ENCODE measurements around the gene SCP2. TPM values are rescaled to one million over a fixed set of nuclear protein-coding genes. Genes with fewer than 3 reads are reported as not detected.

SCP2 gene
- total RNA-seq, 1 experiment from 2014 or later: 73.2 TPM

DNA sequence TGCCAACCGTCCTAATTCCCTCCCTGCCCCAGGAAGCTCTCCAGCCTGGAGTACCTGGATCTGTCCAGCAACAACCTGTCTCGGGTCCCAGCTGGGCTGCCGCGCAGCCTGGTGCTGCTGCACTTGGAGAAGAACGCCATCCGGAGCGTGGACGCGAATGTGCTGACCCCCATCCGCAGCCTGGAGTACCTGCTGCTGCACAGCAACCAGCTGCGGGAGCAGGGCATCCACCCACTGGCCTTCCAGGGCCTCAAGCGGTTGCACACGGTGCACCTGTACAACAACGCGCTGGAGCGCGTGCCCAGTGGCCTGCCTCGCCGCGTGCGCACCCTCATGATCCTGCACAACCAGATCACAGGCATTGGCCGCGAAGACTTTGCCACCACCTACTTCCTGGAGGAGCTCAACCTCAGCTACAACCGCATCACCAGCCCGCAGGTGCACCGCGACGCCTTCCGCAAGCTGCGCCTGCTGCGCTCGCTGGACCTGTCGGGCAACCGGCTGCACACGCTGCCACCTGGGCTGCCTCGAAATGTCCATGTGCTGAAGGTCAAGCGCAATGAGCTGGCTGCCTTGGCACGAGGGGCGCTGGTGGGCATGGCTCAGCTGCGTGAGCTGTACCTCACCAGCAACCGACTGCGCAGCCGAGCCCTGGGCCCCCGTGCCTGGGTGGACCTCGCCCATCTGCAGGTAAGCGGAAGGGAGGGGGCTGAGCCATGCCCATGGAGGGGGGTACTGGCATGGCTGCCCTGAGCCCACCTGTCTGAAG lies 151.4 kb downstream of the SCP2 start:
- ChIA-PET POLR2A (ENCODE audit: low non-redundant PET) (interaction anchor here (0.6 kb wide), 1 partner anchor 43 kb away, joined by 3 read pairs; no protein-coding TSS in a partner anchor), CTCF (no interaction called here)
- intact Hi-C loops (cut with micrococcal nuclease; ENCODE audit: unreplicated experiment): no loop called here
- Histone ChIP-seq H3K27me3 (replicated peaks; ENCODE audit: insufficient read depth, low read depth, low read length, poor library complexity) (no peaks in the 10 kb centered on the region), H3K4me3 (ENCODE audit: low read depth, low read length, poor library complexity, severe bottlenecking) (no peak overlapping the region), H3K9me3 (ENCODE audit: low read depth, low read length, poor library complexity, severe bottlenecking) (no peaks in the 10 kb centered on the region), H3K4me1 (ENCODE audit: insufficient read depth, low read length, poor library complexity, severe bottlenecking) (no peaks in the 10 kb centered on the region), H3K36me3 (ENCODE audit: insufficient read depth, low read length, poor library complexity, severe bottlenecking) (no peaks in the 10 kb centered on the region), H3K27ac (ENCODE audit: low read depth, low read length, poor library complexity, severe bottlenecking) (no peak overlapping the region)
- DNase-seq (ENCODE audit: low spot score): no peak
- no TSS peak for BruUV-seq (replicated peaks)
- TF ChIP-seq EZH2 (IDR thresholded peaks at IDR 0.05; ENCODE audit: borderline replicate concordance, low read depth, low read length, poor library complexity, severe bottlenecking): no peak
- TF ChIP-seq, protein P1, sequence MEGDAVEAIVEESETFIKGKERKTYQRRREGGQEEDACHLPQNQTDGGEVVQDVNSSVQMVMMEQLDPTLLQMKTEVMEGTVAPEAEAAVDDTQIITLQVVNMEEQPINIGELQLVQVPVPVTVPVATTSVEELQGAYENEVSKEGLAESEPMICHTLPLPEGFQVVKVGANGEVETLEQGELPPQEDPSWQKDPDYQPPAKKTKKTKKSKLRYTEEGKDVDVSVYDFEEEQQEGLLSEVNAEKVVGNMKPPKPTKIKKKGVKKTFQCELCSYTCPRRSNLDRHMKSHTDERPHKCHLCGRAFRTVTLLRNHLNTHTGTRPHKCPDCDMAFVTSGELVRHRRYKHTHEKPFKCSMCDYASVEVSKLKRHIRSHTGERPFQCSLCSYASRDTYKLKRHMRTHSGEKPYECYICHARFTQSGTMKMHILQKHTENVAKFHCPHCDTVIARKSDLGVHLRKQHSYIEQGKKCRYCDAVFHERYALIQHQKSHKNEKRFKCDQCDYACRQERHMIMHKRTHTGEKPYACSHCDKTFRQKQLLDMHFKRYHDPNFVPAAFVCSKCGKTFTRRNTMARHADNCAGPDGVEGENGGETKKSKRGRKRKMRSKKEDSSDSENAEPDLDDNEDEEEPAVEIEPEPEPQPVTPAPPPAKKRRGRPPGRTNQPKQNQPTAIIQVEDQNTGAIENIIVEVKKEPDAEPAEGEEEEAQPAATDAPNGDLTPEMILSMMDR (conservative IDR thresholded peaks at IDR 0.05; ENCODE audit: low read depth, low read length): no peak

DNA sequence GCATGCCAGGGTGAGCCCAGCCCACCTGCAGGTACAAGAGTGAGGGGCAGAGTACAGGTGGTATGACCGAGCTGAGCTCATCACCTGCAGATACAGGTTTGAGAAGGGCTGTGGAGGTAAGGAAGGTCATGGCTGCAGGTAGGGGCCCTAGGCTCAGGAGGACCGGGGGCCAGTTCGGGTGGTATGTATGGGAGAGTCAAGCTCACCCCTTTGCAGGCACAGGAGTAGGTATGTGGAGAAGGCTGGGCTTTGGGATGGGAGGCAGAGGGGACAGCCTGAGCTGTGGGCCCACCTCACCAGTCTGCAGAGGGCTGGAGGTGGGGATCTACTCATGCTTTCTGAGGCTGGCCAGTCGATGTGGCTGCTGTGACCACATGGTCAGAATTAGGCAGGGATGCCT lies 152.2 kb downstream of the SCP2 start:
- POLR2A ChIA-PET (ENCODE audit: low non-redundant PET): interaction anchor here (0.6 kb wide), 1 partner anchor 44 kb away, joined by 3 read pairs; no protein-coding TSS in a partner anchor
- H3K27ac ChIP-seq (ENCODE audit: low read depth, low read length, poor library complexity, severe bottlenecking): no peak overlapping the region
- BruUV-seq (replicated peaks): no TSS peak
- CTCF ChIA-PET: no interaction called here
- no peaks in the 10 kb centered on the region for H3K9me3 ChIP-seq (ENCODE audit: low read depth, low read length, poor library complexity, severe bottlenecking)
- no peak overlapping the region for H3K4me3 ChIP-seq (ENCODE audit: low read depth, low read length, poor library complexity, severe bottlenecking)
- no peaks in the 10 kb centered on the region for H3K4me1 ChIP-seq (ENCODE audit: insufficient read depth, low read length, poor library complexity, severe bottlenecking)
- no peak for DNase-seq (ENCODE audit: low spot score)
- no peak for TF ChIP-seq EZH2 (IDR thresholded peaks at IDR 0.05; ENCODE audit: borderline replicate concordance, low read depth, low read length, poor library complexity, severe bottlenecking)
- TF ChIP-seq, protein P1 (conservative IDR thresholded peaks at IDR 0.05; ENCODE audit: low read depth, low read length): no peak
- no peaks in the 10 kb centered on the region for H3K27me3 ChIP-seq (replicated peaks; ENCODE audit: insufficient read depth, low read depth, low read length, poor library complexity)
- intact Hi-C loops (cut with micrococcal nuclease; ENCODE audit: unreplicated experiment): no loop called here
- no peaks in the 10 kb centered on the region for H3K36me3 ChIP-seq (ENCODE audit: insufficient read depth, low read length, poor library complexity, severe bottlenecking)

DNA sequence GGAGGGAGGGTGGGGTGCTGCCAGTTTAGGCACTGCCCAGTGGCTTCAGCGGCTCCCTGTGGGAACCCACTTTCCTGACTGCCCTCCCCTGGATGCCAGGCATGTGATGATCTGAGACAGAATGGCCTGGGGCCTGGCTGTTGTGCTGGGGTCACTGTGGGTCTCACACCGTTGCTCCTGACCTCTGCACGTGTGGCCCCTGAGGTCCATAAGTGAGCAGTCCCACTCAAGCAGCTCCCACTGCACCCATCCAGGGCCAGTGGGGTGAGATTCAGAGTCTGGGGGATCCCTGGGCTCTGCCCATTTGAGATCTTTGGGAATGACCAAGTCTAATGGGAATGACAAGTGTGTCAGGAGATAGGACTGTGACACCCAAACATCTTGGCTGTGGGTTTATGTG lies 153.0 kb downstream of the SCP2 start:
- ChIA-PET CTCF (no interaction called here), POLR2A (ENCODE audit: low non-redundant PET) (no interaction called here)
- H3K27me3 ChIP-seq (replicated peaks; ENCODE audit: insufficient read depth, low read depth, low read length, poor library complexity): no peaks in the 10 kb centered on the region
- no peak for TF ChIP-seq EZH2 (IDR thresholded peaks at IDR 0.05; ENCODE audit: borderline replicate concordance, low read depth, low read length, poor library complexity, severe bottlenecking)
- TF ChIP-seq, protein P1 (conservative IDR thresholded peaks at IDR 0.05; ENCODE audit: low read depth, low read length): no peak
- H3K36me3 ChIP-seq (ENCODE audit: insufficient read depth, low read length, poor library complexity, severe bottlenecking): no peaks in the 10 kb centered on the region
- no TSS peak for BruUV-seq (replicated peaks)
- intact Hi-C loops (cut with micrococcal nuclease; ENCODE audit: unreplicated experiment): no loop called here
- H3K27ac ChIP-seq (ENCODE audit: low read depth, low read length, poor library complexity, severe bottlenecking): no peak overlapping the region
- H3K4me1 ChIP-seq (ENCODE audit: insufficient read depth, low read length, poor library complexity, severe bottlenecking): no peaks in the 10 kb centered on the region
- no peak for DNase-seq (ENCODE audit: low spot score)
- no peak overlapping the region for H3K4me3 ChIP-seq (ENCODE audit: low read depth, low read length, poor library complexity, severe bottlenecking)
- no peaks in the 10 kb centered on the region for H3K9me3 ChIP-seq (ENCODE audit: low read depth, low read length, poor library complexity, severe bottlenecking)

All from A673 (cell line).